H9 (cell line): ENCODE data around the gene CEP350. TPM values are rescaled to one million over a fixed set of nuclear protein-coding genes. Genes with fewer than 3 reads are reported as not detected.

ENCODE experiments used
- DNase-seq: peaks from one replicate; pipeline ENCODE4 v3.0.0-alpha.2; 2017
- H2AFZ ChIP-seq: one replicate; pipeline ENCODE4 v1.6.1; 2013; ENCODE audit warnings: mild to moderate bottlenecking, low read length, control low read depth, moderate library complexity
- H2AK5ac ChIP-seq: 2 replicates; pipeline ENCODE4 v1.6.1; 2013; ENCODE audit warnings: low read length, control low read depth, mixed read lengths; ENCODE audit not compliant: insufficient read length
- H2BK120ac ChIP-seq: one replicate; pipeline ENCODE4 v1.6.1; 2013; ENCODE audit warnings: low read depth, mild to moderate bottlenecking, low read length, control low read depth, inconsistent platforms; ENCODE audit not compliant: poor library complexity, severe bottlenecking
- H2BK12ac ChIP-seq: 2 replicates; pipeline ENCODE4 v1.6.1; 2013; ENCODE audit warnings: low read length, control low read depth, mixed read lengths, low read depth; ENCODE audit not compliant: insufficient read length
- H2BK15ac ChIP-seq: 2 replicates; pipeline ENCODE4 v1.6.1; 2013; ENCODE audit warnings: low read depth, low read length, control low read depth
- H2BK20ac ChIP-seq: one replicate; pipeline ENCODE4 v1.6.1; 2013; ENCODE audit warnings: low read depth, mild to moderate bottlenecking, low read length, control low read depth, inconsistent platforms; ENCODE audit not compliant: poor library complexity, severe bottlenecking
- H2BK5ac ChIP-seq: 2 replicates; pipeline ENCODE4 v1.6.1; 2013; ENCODE audit warnings: low read length, control low read depth, mixed read lengths; ENCODE audit not compliant: insufficient read length
- H3K14ac ChIP-seq: 2 replicates; pipeline ENCODE4 v1.6.1; 2013; ENCODE audit warnings: low read length, control low read depth; ENCODE audit not compliant: insufficient read depth
- H3K18ac ChIP-seq: 2 replicates; pipeline ENCODE4 v1.6.1; 2013; ENCODE audit warnings: low read depth, mild to moderate bottlenecking, mixed read lengths, low read length, control low read depth; ENCODE audit not compliant: insufficient read length
- H3K23ac ChIP-seq: 2 replicates; pipeline ENCODE4 v1.6.1; 2013; ENCODE audit warnings: low read length, control low read depth, mixed read lengths, low read depth; ENCODE audit not compliant: insufficient read length
- H3K23me2 ChIP-seq: 2 replicates; pipeline ENCODE4 v1.6.1; 2013; ENCODE audit warnings: low read depth, mild to moderate bottlenecking, mixed read lengths, low read length, control low read depth; ENCODE audit not compliant: insufficient read length, poor library complexity, severe bottlenecking
- H3K27ac ChIP-seq: 2 replicates; pipeline ENCODE4 v1.5.1; 2013; ENCODE audit warnings: low read length, control low read depth, mixed read lengths, low read depth; ENCODE audit not compliant: insufficient read length
- H3K27me3 ChIP-seq: 2 replicates; pipeline ENCODE4 v1.6.1; 2013; ENCODE audit warnings: low read length, control low read depth, inconsistent platforms; ENCODE audit not compliant: insufficient read depth
- H3K4ac ChIP-seq: 2 replicates; pipeline ENCODE4 v1.6.1; 2013; ENCODE audit warnings: low read depth, mild to moderate bottlenecking, control low read depth, inconsistent platforms, low read length, moderate library complexity
- H3K4me1 ChIP-seq: 2 replicates; pipeline ENCODE4 v1.6.1; 2013; ENCODE audit warnings: low read length, control low read depth, inconsistent platforms; ENCODE audit not compliant: insufficient read depth
- H3K4me2 ChIP-seq: 2 replicates; pipeline ENCODE4 v1.6.1; 2013; ENCODE audit warnings: low read length, control low read depth, mixed read lengths; ENCODE audit not compliant: insufficient read length, insufficient read depth
- H3K56ac ChIP-seq: 2 replicates; pipeline ENCODE4 v1.6.1; 2013; ENCODE audit warnings: low read depth, mild to moderate bottlenecking, mixed read lengths, low read length, control low read depth; ENCODE audit not compliant: insufficient read length
- H3K79me1 ChIP-seq: 2 replicates; pipeline ENCODE4 v1.6.1; 2013; ENCODE audit warnings: low read depth, mild to moderate bottlenecking, moderate library complexity, low read length, control low read depth, inconsistent platforms; ENCODE audit not compliant: insufficient read depth, poor library complexity, severe bottlenecking
- H3K79me2 ChIP-seq: 2 replicates; pipeline ENCODE4 v1.6.1; 2013; ENCODE audit warnings: low read length, control low read depth, inconsistent platforms; ENCODE audit not compliant: insufficient read depth
- H3K9ac ChIP-seq: 2 replicates; pipeline ENCODE4 v1.6.1; 2013; ENCODE audit warnings: low read length, control low read depth, mixed read lengths; ENCODE audit not compliant: insufficient read length; ENCODE audit errors: extremely low read depth
- H3K9me3 ChIP-seq: one replicate; pipeline ENCODE4 v1.6.1; 2013; ENCODE audit warnings: low read depth, low read length, inconsistent platforms; ENCODE audit not compliant: control insufficient read depth
- H3T11ph ChIP-seq: one replicate; pipeline ENCODE4 v1.6.1; 2013; ENCODE audit warnings: mild to moderate bottlenecking, low read length, control low read depth, inconsistent platforms
- H4K20me1 ChIP-seq: one replicate; pipeline ENCODE4 v1.6.1; 2013; ENCODE audit not compliant: control insufficient read depth, insufficient read length, insufficient read depth
- H4K5ac ChIP-seq: 2 replicates; pipeline ENCODE4 v1.6.1; 2013; ENCODE audit warnings: low read depth, mild to moderate bottlenecking, mixed read lengths, low read length, control low read depth; ENCODE audit not compliant: insufficient read length
- H4K8ac ChIP-seq: replicated peaks from 2 replicates; pipeline ENCODE4 v1.6.1; 2013; ENCODE audit warnings: low read length, control low read depth, mixed read lengths, low read depth; ENCODE audit not compliant: insufficient read length
- H4K91ac ChIP-seq: 2 replicates; pipeline ENCODE4 v1.6.1; 2013; ENCODE audit warnings: low read depth, mild to moderate bottlenecking, moderate library complexity, mixed read lengths, low read length, control low read depth; ENCODE audit not compliant: insufficient read length
- H3K27ac Mint-ChIP-seq, 3 experiments: 2 replicates in 2 of 3; 3 replicates in 1 of 3; pipeline ENCODE4 v1.8.0; 2020 to 2021; ENCODE audit warnings: mixed read lengths in 3 of 3, mild to moderate bottlenecking in 1 of 3, moderate library complexity in 1 of 3
- H3K27me3 Mint-ChIP-seq: 2 replicates; pipeline ENCODE4 v1.8.0; 2021; ENCODE audit warnings: low read depth, mild to moderate bottlenecking, moderate library complexity, mixed read lengths
- H3K36me3 Mint-ChIP-seq, 3 experiments: 2 replicates in 2 of 3; 3 replicates in 1 of 3; pipeline ENCODE4 v1.8.0; 2020 to 2021; ENCODE audit warnings: low read depth in 3 of 3, mixed read lengths in 3 of 3; ENCODE audit not compliant: insufficient read depth in 1 of 3
- H3K4me1 Mint-ChIP-seq, 2 experiments: 2 replicates each; pipeline ENCODE4 v1.8.0; 2020; ENCODE audit warnings: mixed read lengths in 2 of 2
- H3K4me3 Mint-ChIP-seq, 2 experiments: 2 replicates in 1 of 2; 3 replicates in 1 of 2; pipeline ENCODE4 v1.8.0; 2020 to 2021; ENCODE audit warnings: mild to moderate bottlenecking in 2 of 2, mixed read lengths in 2 of 2, moderate library complexity in 1 of 2
- H3K9me3 Mint-ChIP-seq, 2 experiments: 2 replicates in 1 of 2; 3 replicates in 1 of 2; pipeline ENCODE4 v1.8.0; 2020; ENCODE audit warnings: mild to moderate bottlenecking in 2 of 2, mixed read lengths in 2 of 2, moderate library complexity in 1 of 2
- WGBS: extraction: QIAGEN DNeasy Blood & Tissue Kit; methylation state at CpG from one replicate; pipeline ENCODE4 v1.1.7; 2013; ENCODE audit warnings: missing lambda C conversion rate, low lambda C conversion rate, mixed read lengths; ENCODE audit not compliant: insufficient read length; ENCODE audit errors: extremely low coverage; 5-methylcytosine and 5-hydroxymethylcytosine counted together
- total RNA-seq: library from RNA; stranded (reverse); gene quantifications from 2 replicates; pipeline ENCODE4 v1.2.1, GENCODE V29; 2021
- TF ChIP-seq, protein P1 (sequence below): fragments of 200-600 bp; sonication (generic); conservative IDR thresholded peaks from 3 replicates; pipeline ENCODE4 v1.8.0; 2021; ENCODE audit warnings: antibody characterized with exemption, mild to moderate bottlenecking

Gene CEP350
- total RNA-seq, 1 experiment from 2014 or later, result 39.2 TPM

DNA sequence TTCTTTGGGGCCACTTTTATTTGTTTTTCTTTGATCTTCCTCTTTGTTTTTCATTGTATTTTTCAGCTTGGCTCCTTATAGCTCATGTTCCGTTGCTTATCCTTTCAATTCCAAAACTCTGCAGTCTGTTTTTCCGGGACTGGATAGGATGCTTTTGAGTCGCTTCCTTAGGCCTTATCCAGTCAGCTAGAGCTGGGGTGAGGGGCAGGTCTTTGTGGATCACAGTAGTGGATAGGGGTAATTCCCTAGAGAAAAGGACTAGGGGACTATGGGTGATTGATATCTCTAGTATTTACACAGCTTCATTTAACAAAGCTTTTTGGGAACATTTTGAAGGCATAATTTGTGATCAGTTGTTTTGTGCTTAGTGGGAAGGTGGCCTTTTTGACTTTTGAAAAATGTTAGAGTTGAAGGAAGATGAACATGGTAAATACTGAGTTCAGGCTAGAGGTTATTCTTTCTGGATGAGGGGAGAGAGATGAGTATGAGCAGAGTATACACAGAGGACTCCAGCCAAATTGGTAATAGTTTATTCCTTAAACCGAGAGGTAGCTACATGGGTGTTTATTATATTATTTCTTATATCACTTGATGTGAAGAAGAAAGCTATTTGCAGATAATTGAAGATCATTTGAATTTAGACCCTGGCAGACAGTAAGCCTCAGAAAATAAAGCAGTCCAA is 22.5 kb downstream of the CEP350 start:
- Histone ChIP-seq H3T11ph (no peak overlapping the region), H3K79me1 (peaks cover 6% of the 10 kb centered on the region), H3K79me2 (peaks cover 5% of the 10 kb centered on the region; the same call in 1 of the 2 replicates), H3K27me3 (no peaks in the 10 kb centered on the region), H2BK15ac (no peak overlapping the region), H3K23ac (no peak overlapping the region), H3K4me1 (no peaks in the 10 kb centered on the region), H2AFZ (no peak overlapping the region), H4K5ac (no peak overlapping the region), H4K8ac (no peak overlapping the region), H3K4ac (no peak overlapping the region), H2BK20ac (no peak overlapping the region), H4K91ac (no peak overlapping the region), H2BK120ac (no peak overlapping the region), H3K14ac (no peak overlapping the region), H3K4me2 (no peak overlapping the region), H2BK12ac (no peak overlapping the region), H2AK5ac (no peak overlapping the region), H3K9me3 (no peaks in the 10 kb centered on the region), H3K18ac (no peak overlapping the region), H3K9ac (no peak overlapping the region), H2BK5ac (no peak overlapping the region), H3K56ac (no peak overlapping the region), H3K23me2 (no peaks in the 10 kb centered on the region), H3K27ac (no peak overlapping the region), H4K20me1 (no peaks in the 10 kb centered on the region)
- H3K27me3 Mint-ChIP-seq, result no peaks in the 10 kb centered on the region
- H3K9me3 Mint-ChIP-seq, result no peaks in the 10 kb centered on the region; a peak in 3 of 5 replicates
- no CpG with 5 or more reads among the region's 4 CpGs for WGBS
- peaks cover 14 to 18% of the 10 kb centered on the region in 2 experiments for H3K4me1 Mint-ChIP-seq
- DNase-seq, result no peak
- no peak overlapping the region for H3K4me3 Mint-ChIP-seq
- H3K36me3 Mint-ChIP-seq, result peaks cover 2 to 9% (median 6%) of the 10 kb centered on the region in 3 experiments; a peak in 4 of 7 replicates
- peak overlapping the region in 2 of 3 experiments; percentile 17 to 38; a peak in 3 of 7 replicates for H3K27ac Mint-ChIP-seq
- TF ChIP-seq, protein P1, sequence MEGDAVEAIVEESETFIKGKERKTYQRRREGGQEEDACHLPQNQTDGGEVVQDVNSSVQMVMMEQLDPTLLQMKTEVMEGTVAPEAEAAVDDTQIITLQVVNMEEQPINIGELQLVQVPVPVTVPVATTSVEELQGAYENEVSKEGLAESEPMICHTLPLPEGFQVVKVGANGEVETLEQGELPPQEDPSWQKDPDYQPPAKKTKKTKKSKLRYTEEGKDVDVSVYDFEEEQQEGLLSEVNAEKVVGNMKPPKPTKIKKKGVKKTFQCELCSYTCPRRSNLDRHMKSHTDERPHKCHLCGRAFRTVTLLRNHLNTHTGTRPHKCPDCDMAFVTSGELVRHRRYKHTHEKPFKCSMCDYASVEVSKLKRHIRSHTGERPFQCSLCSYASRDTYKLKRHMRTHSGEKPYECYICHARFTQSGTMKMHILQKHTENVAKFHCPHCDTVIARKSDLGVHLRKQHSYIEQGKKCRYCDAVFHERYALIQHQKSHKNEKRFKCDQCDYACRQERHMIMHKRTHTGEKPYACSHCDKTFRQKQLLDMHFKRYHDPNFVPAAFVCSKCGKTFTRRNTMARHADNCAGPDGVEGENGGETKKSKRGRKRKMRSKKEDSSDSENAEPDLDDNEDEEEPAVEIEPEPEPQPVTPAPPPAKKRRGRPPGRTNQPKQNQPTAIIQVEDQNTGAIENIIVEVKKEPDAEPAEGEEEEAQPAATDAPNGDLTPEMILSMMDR, result no peak
